Panc1 (cell line): ENCODE measurements around the gene FAM107A.

ENCODE experiments used
- CTCF ChIP-seq: fragments of 450-650 bp; IDR thresholded peaks from 2 replicates; pipeline ENCODE4 v1.5.1; 2017; ENCODE audit warnings: mild to moderate bottlenecking
- POLR2AphosphoS5 ChIP-seq: IDR thresholded peaks from 2 replicates; pipeline ENCODE4 v1.6.1; 2012; ENCODE audit warnings: mild to moderate bottlenecking, low read depth, low read length, moderate library complexity
- REST ChIP-seq, 2 experiments: IDR thresholded peaks; 2 replicates each; pipeline ENCODE4 v1.6.1; 2011 to 2012; ENCODE audit warnings: low read depth in 2 of 2, control low read depth in 1 of 2, low read length in 1 of 2, mild to moderate bottlenecking in 1 of 2, moderate library complexity in 1 of 2; ENCODE audit not compliant: insufficient read depth in 1 of 2
- SIN3A ChIP-seq: IDR thresholded peaks from 2 replicates; pipeline ENCODE4 v1.6.1; 2012; ENCODE audit warnings: low read depth, mild to moderate bottlenecking, low read length, moderate library complexity, borderline replicate concordance; ENCODE audit not compliant: insufficient read depth
- TCF7L2 ChIP-seq: IDR thresholded peaks from 2 replicates; pipeline ENCODE4 v1.6.1; 2011; ENCODE audit warnings: mild to moderate bottlenecking, low read depth, low read length, inconsistent platforms

- TF ChIP-seq CTCF = no peak
- TF ChIP-seq SIN3A = no peak
- TF ChIP-seq POLR2AphosphoS5 = no peak
- TF ChIP-seq REST (IDR thresholded peaks at IDR 0.05; ENCODE audit: insufficient read depth in 1 of 2, low read depth in 2 of 2, low read length in 1 of 2) = no peak
- no peak for TF ChIP-seq TCF7L2
Observed at GRCh38 chr3:58578873-58579272, 1.7 kb upstream of the FAM107A start.
